HL-60 (cell line): Measurements from ENCODE around the gene AZIN2.
A peak's percentile ranks its signal among the peaks of the same experiment; 100 is the strongest.

ENCODE experiments used
- DNase-seq, 2 experiments: peaks; one replicate each; pipeline ENCODE4 v3.0.0-alpha.2; 2010 to 2020; ENCODE audit warnings: low read depth in 1 of 2, low spot score in 1 of 2
- H3K27ac ChIP-seq: fragments of 250-450 bp; sonication (Bioruptor Pico); replicated peaks from 2 replicates; pipeline ENCODE4 v1.5.1; 2020; ENCODE audit warnings: mild to moderate bottlenecking, moderate library complexity
- H3K27me3 ChIP-seq: fragments of 250-450 bp; sonication (Bioruptor Pico); 2 replicates; pipeline ENCODE4 v1.5.1; 2021; ENCODE audit warnings: mild to moderate bottlenecking, moderate library complexity; ENCODE audit not compliant: insufficient read depth, poor library complexity, severe bottlenecking
- H3K4me3 ChIP-seq: replicated peaks from 2 replicates; pipeline ENCODE4 v1.5.1; 2011; ENCODE audit warnings: mild to moderate bottlenecking, control low read depth, low read length; ENCODE audit not compliant: insufficient read depth
- GABPA ChIP-seq: IDR thresholded peaks from 2 replicates; pipeline ENCODE4 v1.6.1; 2012; ENCODE audit warnings: low read depth
- POLR2AphosphoS5 ChIP-seq: IDR thresholded peaks from 2 replicates; pipeline ENCODE4 v1.6.1; 2012; ENCODE audit warnings: low read depth
- SPI1 ChIP-seq: IDR thresholded peaks from 2 replicates; pipeline ENCODE4 v1.6.1; 2012; ENCODE audit warnings: low read depth, mild to moderate bottlenecking, borderline replicate concordance
- TF ChIP-seq, protein P1 (sequence below): IDR thresholded peaks from one replicate; pipeline ENCODE4 v1.5.1; 2011; ENCODE audit warnings: low read length, control low read depth, inconsistent platforms; ENCODE audit not compliant: insufficient read depth
- TF ChIP-seq, protein P2 (sequence below): IDR thresholded peaks from 2 replicates; pipeline ENCODE4 v1.6.1; 2012; ENCODE audit warnings: low read depth; ENCODE audit not compliant: insufficient replicate concordance

Gene AZIN2

DNA sequence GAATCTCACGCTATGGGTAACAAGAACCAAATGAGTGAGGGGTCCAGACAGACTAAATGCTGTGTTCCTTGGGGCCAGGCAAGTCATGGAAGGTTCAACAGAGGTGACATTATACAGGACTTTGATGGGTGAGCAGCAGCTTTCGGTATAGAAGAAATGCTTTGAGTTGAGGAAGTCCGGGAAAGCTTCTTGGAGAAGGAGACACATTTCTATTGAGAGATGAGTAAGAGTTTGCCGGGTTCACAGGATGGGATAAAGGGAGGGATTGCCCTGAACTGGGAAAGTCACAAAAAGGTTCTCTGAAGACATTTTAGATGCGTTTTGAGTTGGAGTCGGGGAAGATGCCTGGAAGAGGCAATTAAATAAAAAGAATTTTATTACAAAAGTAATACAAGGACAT lies 580 bp upstream of the AZIN2 start:
- Histone ChIP-seq H3K4me3 (peak overlapping the region; percentile 66), H3K27me3 (peaks cover 18% of the 10 kb centered on the region), H3K27ac (no peak overlapping the region)
- TF ChIP-seq, protein P1, sequence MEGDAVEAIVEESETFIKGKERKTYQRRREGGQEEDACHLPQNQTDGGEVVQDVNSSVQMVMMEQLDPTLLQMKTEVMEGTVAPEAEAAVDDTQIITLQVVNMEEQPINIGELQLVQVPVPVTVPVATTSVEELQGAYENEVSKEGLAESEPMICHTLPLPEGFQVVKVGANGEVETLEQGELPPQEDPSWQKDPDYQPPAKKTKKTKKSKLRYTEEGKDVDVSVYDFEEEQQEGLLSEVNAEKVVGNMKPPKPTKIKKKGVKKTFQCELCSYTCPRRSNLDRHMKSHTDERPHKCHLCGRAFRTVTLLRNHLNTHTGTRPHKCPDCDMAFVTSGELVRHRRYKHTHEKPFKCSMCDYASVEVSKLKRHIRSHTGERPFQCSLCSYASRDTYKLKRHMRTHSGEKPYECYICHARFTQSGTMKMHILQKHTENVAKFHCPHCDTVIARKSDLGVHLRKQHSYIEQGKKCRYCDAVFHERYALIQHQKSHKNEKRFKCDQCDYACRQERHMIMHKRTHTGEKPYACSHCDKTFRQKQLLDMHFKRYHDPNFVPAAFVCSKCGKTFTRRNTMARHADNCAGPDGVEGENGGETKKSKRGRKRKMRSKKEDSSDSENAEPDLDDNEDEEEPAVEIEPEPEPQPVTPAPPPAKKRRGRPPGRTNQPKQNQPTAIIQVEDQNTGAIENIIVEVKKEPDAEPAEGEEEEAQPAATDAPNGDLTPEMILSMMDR, result no peak
- TF ChIP-seq SPI1 (no peak), GABPA (no peak), POLR2AphosphoS5 (no peak)
- TF ChIP-seq, protein P2, sequence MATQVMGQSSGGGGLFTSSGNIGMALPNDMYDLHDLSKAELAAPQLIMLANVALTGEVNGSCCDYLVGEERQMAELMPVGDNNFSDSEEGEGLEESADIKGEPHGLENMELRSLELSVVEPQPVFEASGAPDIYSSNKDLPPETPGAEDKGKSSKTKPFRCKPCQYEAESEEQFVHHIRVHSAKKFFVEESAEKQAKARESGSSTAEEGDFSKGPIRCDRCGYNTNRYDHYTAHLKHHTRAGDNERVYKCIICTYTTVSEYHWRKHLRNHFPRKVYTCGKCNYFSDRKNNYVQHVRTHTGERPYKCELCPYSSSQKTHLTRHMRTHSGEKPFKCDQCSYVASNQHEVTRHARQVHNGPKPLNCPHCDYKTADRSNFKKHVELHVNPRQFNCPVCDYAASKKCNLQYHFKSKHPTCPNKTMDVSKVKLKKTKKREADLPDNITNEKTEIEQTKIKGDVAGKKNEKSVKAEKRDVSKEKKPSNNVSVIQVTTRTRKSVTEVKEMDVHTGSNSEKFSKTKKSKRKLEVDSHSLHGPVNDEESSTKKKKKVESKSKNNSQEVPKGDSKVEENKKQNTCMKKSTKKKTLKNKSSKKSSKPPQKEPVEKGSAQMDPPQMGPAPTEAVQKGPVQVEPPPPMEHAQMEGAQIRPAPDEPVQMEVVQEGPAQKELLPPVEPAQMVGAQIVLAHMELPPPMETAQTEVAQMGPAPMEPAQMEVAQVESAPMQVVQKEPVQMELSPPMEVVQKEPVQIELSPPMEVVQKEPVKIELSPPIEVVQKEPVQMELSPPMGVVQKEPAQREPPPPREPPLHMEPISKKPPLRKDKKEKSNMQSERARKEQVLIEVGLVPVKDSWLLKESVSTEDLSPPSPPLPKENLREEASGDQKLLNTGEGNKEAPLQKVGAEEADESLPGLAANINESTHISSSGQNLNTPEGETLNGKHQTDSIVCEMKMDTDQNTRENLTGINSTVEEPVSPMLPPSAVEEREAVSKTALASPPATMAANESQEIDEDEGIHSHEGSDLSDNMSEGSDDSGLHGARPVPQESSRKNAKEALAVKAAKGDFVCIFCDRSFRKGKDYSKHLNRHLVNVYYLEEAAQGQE, result no peak
- DNase-seq, result no peak

DNA sequence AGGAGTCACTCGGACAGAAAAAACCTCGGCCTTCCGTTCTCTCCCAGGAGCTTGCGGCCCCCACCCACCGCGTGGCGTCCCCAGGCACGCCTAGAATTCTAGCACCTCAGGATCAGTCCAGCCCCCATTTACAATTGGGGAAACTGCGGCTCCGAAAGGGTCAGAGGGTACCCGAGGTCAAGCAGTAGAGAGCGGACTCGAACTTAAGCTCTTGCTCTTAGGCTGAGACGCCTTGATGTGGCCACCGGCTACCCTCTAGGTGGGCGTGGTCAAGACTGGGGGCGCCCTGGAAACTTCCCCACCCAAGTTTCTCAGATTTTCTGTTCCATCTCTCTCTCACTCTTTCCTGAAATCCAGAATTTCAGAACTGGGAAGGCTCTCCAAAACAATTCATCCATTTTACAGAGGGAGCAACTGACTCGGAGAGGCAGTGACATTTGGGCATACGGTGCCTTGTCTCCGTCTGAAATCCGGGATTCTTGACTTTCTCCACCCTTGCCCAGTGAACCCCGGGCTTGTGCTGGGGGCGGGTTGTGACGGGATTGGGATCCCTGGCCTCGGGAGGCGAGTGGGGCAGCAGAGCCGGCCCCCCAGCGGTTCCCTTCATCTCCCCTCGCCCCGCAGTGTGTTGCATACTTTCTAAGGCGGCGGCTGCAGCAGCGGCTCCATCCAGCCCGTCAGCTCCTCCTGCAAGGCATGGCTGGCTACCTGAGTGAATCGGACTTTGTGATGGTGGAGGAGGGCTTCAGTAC lies 777 bp downstream of the AZIN2 start:
- DNase-seq, result no peak
- TF ChIP-seq, protein P1, result no peak
- TF ChIP-seq POLR2AphosphoS5, result no peak
- no peak for TF ChIP-seq SPI1
- TF ChIP-seq GABPA, result no peak
- TF ChIP-seq, protein P2, result no peak
- no peak overlapping the region for H3K27ac ChIP-seq

DNA sequence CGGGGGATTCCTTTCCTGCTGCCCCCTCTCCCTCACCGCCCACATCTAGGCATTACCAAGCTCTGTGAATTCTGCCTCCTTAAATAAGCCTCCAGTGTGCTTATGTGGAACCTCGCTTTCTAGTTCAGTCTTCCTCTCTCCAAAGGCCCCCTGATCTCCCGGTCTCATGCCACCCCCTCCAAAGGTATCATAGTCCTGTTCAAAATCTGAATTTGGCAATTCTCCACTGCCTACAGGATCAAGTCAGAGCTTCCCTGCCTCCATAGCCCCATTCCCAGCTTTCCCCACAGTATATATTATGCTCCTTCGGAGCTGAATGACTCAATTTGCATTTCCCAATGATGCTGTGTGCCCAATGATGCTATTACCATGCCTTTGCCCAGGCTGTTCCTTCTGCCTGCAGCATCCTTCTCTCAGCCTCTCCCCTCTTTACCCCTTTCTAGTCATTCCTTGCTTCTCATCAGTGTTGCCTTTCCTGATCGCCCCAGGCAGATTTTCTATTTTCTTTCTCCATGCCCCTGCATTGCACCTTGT lies 1.7 kb downstream of the AZIN2 start:
- Histone ChIP-seq H3K27ac (no peak overlapping the region), H3K4me3 (no peak overlapping the region), H3K27me3 (peaks cover 18% of the 10 kb centered on the region)
- TF ChIP-seq GABPA (no peak), SPI1 (no peak), POLR2AphosphoS5 (no peak)
- TF ChIP-seq, protein P2, result no peak
- TF ChIP-seq, protein P1, result no peak
- DNase-seq, result no peak

More for the DNA sequence above, 777 bp downstream of the AZIN2 start:
- H3K4me3 ChIP-seq, result peak overlapping the region; percentile 66
- peaks cover 18% of the 10 kb centered on the region for H3K27me3 ChIP-seq
